Mucosa of rectum (tissue), 2 donors: Measurements from ENCODE around the gene RUNX1.
"Not testable (repeated sequence)": the region's sequence is repeated elsewhere in the genome, so short reads cannot be mapped to it uniquely, and the experiment has no call there.

Source experiments
- H3K27ac ChIP-seq, 2 donors: one replicate each; pipeline ENCODE4 v1.7.0; 2013; ENCODE audit warnings: inconsistent platforms in 2 of 2, low read depth in 2 of 2, low read length in 2 of 2
- H3K27me3 ChIP-seq, 2 donors: one replicate each; pipeline ENCODE4 v1.7.0; 2013; ENCODE audit warnings: low read length in 2 of 2; ENCODE audit not compliant: control insufficient read depth in 2 of 2, insufficient read depth in 2 of 2
- H3K36me3 ChIP-seq, 2 donors: one replicate each; pipeline ENCODE4 v1.7.0; 2013; ENCODE audit warnings: low read length in 2 of 2; ENCODE audit not compliant: control insufficient read depth in 2 of 2, insufficient read depth in 2 of 2
- H3K4me1 ChIP-seq, 2 donors: one replicate each; pipeline ENCODE4 v1.7.0; 2013; ENCODE audit warnings: low read length in 2 of 2, mild to moderate bottlenecking in 1 of 2; ENCODE audit not compliant: control insufficient read depth in 2 of 2, insufficient read depth in 2 of 2
- H3K4me3 ChIP-seq, 2 donors: one replicate each; pipeline ENCODE4 v1.7.0; 2013; ENCODE audit warnings: low read length in 2 of 2
- H3K9ac ChIP-seq, 2 donors: one replicate each; pipeline ENCODE4 v1.7.0; 2013; ENCODE audit warnings: low read length in 2 of 2, low read depth in 1 of 2, mild to moderate bottlenecking in 1 of 2
- H3K9me3 ChIP-seq, 2 donors: one replicate each; pipeline ENCODE4 v1.7.0; 2013; ENCODE audit warnings: low read length in 2 of 2; ENCODE audit not compliant: control insufficient read depth in 2 of 2
- donor health status: healthy.
- donor health status: Normal muscosa, but diverticular disease.

RUNX1 gene

GRCh38 chr21:34996304-34997101 is 52.6 kb downstream of the RUNX1 start:
- Histone ChIP-seq H3K27me3 (no peaks in the 10 kb centered on the region), H3K36me3 (no peaks in the 10 kb centered on the region), H3K9me3 (no peaks in the 10 kb centered on the region), H3K4me1 (peaks cover 0 to 2% of the 10 kb centered on the region in 2 donors), H3K4me3 (no peak overlapping the region), H3K27ac (no peak overlapping the region), H3K9ac (no peak overlapping the region)

GRCh38 chr21:34995979-34996303 is 53.2 kb downstream of the RUNX1 start:
- H3K27ac ChIP-seq, result no peak overlapping the region
- H3K36me3 ChIP-seq, result no peaks in the 10 kb centered on the region
- H3K9ac ChIP-seq, result no peak overlapping the region
- H3K4me1 ChIP-seq, result peaks cover 0 to 2% of the 10 kb centered on the region in 2 donors
- no peak overlapping the region for H3K4me3 ChIP-seq
- H3K27me3 ChIP-seq, result no peaks in the 10 kb centered on the region
- no peaks in the 10 kb centered on the region for H3K9me3 ChIP-seq

GRCh38 chr21:34994766-34995631 is 54.1 kb downstream of the RUNX1 start:
- Histone ChIP-seq H3K36me3 (no peaks in the 10 kb centered on the region), H3K27me3 (no peaks in the 10 kb centered on the region), H3K4me1 (peaks cover 0 to 2% of the 10 kb centered on the region in 2 donors), H3K9me3 (no peaks in the 10 kb centered on the region), H3K27ac (no peak overlapping the region), H3K9ac (no peak overlapping the region), H3K4me3 (no peak overlapping the region)

- not testable (repeated sequence) for H3K27me3 ChIP-seq, H3K9me3 ChIP-seq, H3K9ac ChIP-seq, H3K4me3 ChIP-seq, H3K27ac ChIP-seq, H3K36me3 ChIP-seq, H3K4me1 ChIP-seq
These were observed 55.6 kb downstream of the RUNX1 start for GRCh38 chr21:34993521-34993921.

- no peak overlapping the region for H3K27ac ChIP-seq
- no peak overlapping the region for H3K4me3 ChIP-seq
These were observed 56.2 kb downstream of the RUNX1 start for GRCh38 chr21:34992736-34993398.

GRCh38 chr21:34992180-34992579 is 56.9 kb downstream of the RUNX1 start:
- Histone ChIP-seq H3K27me3 (no peaks in the 10 kb centered on the region), H3K27ac (no peak overlapping the region), H3K9me3 (no peaks in the 10 kb centered on the region), H3K36me3 (no peaks in the 10 kb centered on the region), H3K4me1 (peaks cover 0 to 3% of the 10 kb centered on the region in 2 donors), H3K9ac (no peak overlapping the region), H3K4me3 (no peak overlapping the region)

More at GRCh38 chr21:34992736-34993398, 56.2 kb downstream of the RUNX1 start:
- Histone ChIP-seq H3K27me3 (no peaks in the 10 kb centered on the region), H3K9me3 (no peaks in the 10 kb centered on the region), H3K4me1 (peaks cover 0 to 2% of the 10 kb centered on the region in 2 donors), H3K36me3 (no peaks in the 10 kb centered on the region), H3K9ac (no peak overlapping the region)

GRCh38 chr21:34991366-34991957 is 57.6 kb downstream of the RUNX1 start:
- Histone ChIP-seq H3K4me3 (no peak overlapping the region), H3K27ac (no peak overlapping the region), H3K4me1 (peaks cover 0 to 6% of the 10 kb centered on the region in 2 donors)

GRCh38 chr21:34990842-34991241 is 58.3 kb downstream of the RUNX1 start:
- no peaks in the 10 kb centered on the region for H3K27me3 ChIP-seq
- H3K9me3 ChIP-seq, result no peaks in the 10 kb centered on the region
- H3K4me3 ChIP-seq, result no peak overlapping the region
- no peak overlapping the region for H3K9ac ChIP-seq
- H3K27ac ChIP-seq, result no peak overlapping the region
- H3K4me1 ChIP-seq, result peaks cover 0 to 10% of the 10 kb centered on the region in 2 donors
- no peaks in the 10 kb centered on the region for H3K36me3 ChIP-seq

More at GRCh38 chr21:34991366-34991957, 57.6 kb downstream of the RUNX1 start:
- no peaks in the 10 kb centered on the region for H3K36me3 ChIP-seq
- H3K27me3 ChIP-seq, result no peaks in the 10 kb centered on the region
- H3K9ac ChIP-seq, result no peak overlapping the region
- H3K9me3 ChIP-seq, result no peaks in the 10 kb centered on the region

GRCh38 chr21:34989337-34990151 is 59.6 kb downstream of the RUNX1 start:
- H3K36me3 ChIP-seq, result no peaks in the 10 kb centered on the region
- no peak overlapping the region for H3K9ac ChIP-seq
- peaks cover 0 to 13% of the 10 kb centered on the region in 2 donors for H3K4me1 ChIP-seq
- H3K27me3 ChIP-seq, result no peaks in the 10 kb centered on the region
- H3K9me3 ChIP-seq, result no peaks in the 10 kb centered on the region
- H3K27ac ChIP-seq, result no peak overlapping the region
- no peak overlapping the region for H3K4me3 ChIP-seq
